Measurements from ENCODE around the gene ENAM.
A peak's percentile ranks its signal among the peaks of the same experiment; 100 is the strongest.
"Not testable (repeated sequence)": the region's sequence is repeated elsewhere in the genome, so short reads cannot be mapped to it uniquely, and the experiment has no call there.

ENAM gene

GRCh38 chr4:70687821-70688794, 59.6 kb downstream of the ENAM start, which contains the start of gene UTP3:
UTP3 (plus strand) TSS chr4:70688532; CDS start chr4:70688678, 146 bp downstream.
- Mint-ChIP-seq H3K27me3 (ENCODE audit: low read depth) (no peaks in the 10 kb centered on the region), H3K27ac (peak within 1 kb of the TSS; percentile 98 to 100 (median 99)), H3K36me3 (ENCODE audit: low read depth) (peaks cover 22% of the 10 kb centered on the region), H3K4me3 (peak within 1 kb of the TSS; percentile 91 to 94 (median 92)), H3K9me3 (no peaks in the 10 kb centered on the region), H3K4me1 (peaks cover 32% of the 10 kb centered on the region)
- peak; percentile 97 to 98 (median 98) for TF ChIP-seq CTCF (IDR thresholded peaks at IDR 0.05; ENCODE audit: unreplicated experiment in 3 of 3)

- Mint-ChIP-seq H3K36me3 (ENCODE audit: low read depth) (peaks cover 25% of the 10 kb centered on the region), H3K4me3 (peak overlapping the region; percentile 91 to 94 (median 92)), H3K27ac (peak overlapping the region; percentile 98 to 100 (median 99)), H3K9me3 (no peaks in the 10 kb centered on the region), H3K4me1 (peaks cover 32% of the 10 kb centered on the region), H3K27me3 (ENCODE audit: low read depth) (no peaks in the 10 kb centered on the region)
- TF ChIP-seq CTCF (IDR thresholded peaks at IDR 0.05; ENCODE audit: unreplicated experiment in 3 of 3), result no peak
These were observed 60.3 kb downstream of the ENAM start for GRCh38 chr4:70688795-70689231.

GRCh38 chr4:70691661-70692060, 63.1 kb downstream of the ENAM start:
- H3K27me3 Mint-ChIP-seq (ENCODE audit: low read depth), result no peaks in the 10 kb centered on the region
- H3K27ac Mint-ChIP-seq, result no peak overlapping the region
- peaks cover 32% of the 10 kb centered on the region for H3K4me1 Mint-ChIP-seq
- no peak for TF ChIP-seq CTCF (IDR thresholded peaks at IDR 0.05; ENCODE audit: unreplicated experiment in 3 of 3)
- peak overlapping the region in 1 of 3 experiments; percentile 64 for H3K4me3 Mint-ChIP-seq
- no peaks in the 10 kb centered on the region for H3K9me3 Mint-ChIP-seq
- peaks cover 25% of the 10 kb centered on the region for H3K36me3 Mint-ChIP-seq (ENCODE audit: low read depth)

- H3K9me3 Mint-ChIP-seq; H3K27me3 Mint-ChIP-seq (ENCODE audit: low read depth); H3K27ac Mint-ChIP-seq; H3K4me3 Mint-ChIP-seq: not testable (repeated sequence)
- Mint-ChIP-seq H3K4me1 (peaks cover 15% of the 10 kb centered on the region), H3K36me3 (ENCODE audit: low read depth) (peaks cover 18% of the 10 kb centered on the region)
These were observed 66.1 kb downstream of the ENAM start for GRCh38 chr4:70694633-70695032.
